Ishikawa (cell line): ENCODE results near the gene SLC35G3.

Experiments
- FOXM1 ChIP-seq: IDR thresholded peaks from 2 replicates; pipeline ENCODE4 v1.6.1; 2012; ENCODE audit warnings: low read depth, borderline replicate concordance
- REST ChIP-seq: IDR thresholded peaks from 2 replicates; pipeline ENCODE4 v1.6.1; 2012; ENCODE audit warnings: low read depth, mild to moderate bottlenecking
- YY1 ChIP-seq: IDR thresholded peaks from 2 replicates; pipeline ENCODE4 v1.6.1; 2012; ENCODE audit warnings: low read depth
- TF ChIP-seq, protein P1 (sequence below): IDR thresholded peaks from 2 replicates; pipeline ENCODE4 v1.6.1; 2012

DNA sequence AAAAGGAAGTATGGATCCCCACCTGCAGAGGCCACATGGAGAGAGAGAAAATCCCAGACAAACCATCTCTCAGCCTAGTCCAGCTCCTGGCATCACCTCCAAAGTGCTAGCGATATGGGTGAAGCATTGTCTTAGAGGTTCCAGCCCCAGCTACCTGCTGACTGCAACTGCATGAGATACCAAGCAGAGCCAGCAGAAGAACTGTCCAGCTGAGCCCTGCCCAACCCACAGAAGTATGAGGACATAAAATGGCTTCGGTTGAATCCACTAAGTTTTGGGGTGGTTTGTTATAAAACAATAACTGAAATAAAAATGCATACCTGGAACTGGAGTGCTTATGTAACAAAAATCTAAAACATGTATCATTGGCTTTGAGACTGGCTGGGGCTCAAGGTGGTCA lies 28.3 kb upstream of the SLC35G3 start:
- TF ChIP-seq, protein P1, sequence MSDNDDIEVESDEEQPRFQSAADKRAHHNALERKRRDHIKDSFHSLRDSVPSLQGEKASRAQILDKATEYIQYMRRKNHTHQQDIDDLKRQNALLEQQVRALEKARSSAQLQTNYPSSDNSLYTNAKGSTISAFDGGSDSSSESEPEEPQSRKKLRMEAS = no peak
- TF ChIP-seq REST (no peak), FOXM1 (no peak), YY1 (no peak)
